ENCODE results near the gene ERBB3. TPM values are rescaled to one million over a fixed set of nuclear protein-coding genes. Genes with fewer than 3 reads are reported as not detected.

The ERBB3 gene
- total and polyA plus RNA-seq, 2 of the 8 experiments (the other 6 are each of a cell fraction or from before 2014, with no cell fraction given) = 33.9 to 52.4 TPM

GRCh38 chr12:56087220-56087619 is 7.3 kb downstream of the ERBB3 start:
- no peak overlapping the region for H3K4me2 ChIP-seq (ENCODE audit: insufficient read depth in 1 of 2, low read depth in 2 of 2, low read length in 2 of 2)
- no peak overlapping the region for H2BK120ac ChIP-seq (replicated peaks; ENCODE audit: low read depth, low read length)
- H4K91ac ChIP-seq (replicated peaks; ENCODE audit: insufficient read length, low read length) = no peak overlapping the region
- no peak overlapping the region for H3K23ac ChIP-seq (ENCODE audit: insufficient read length)
- peaks cover 2 to 4% of the 10 kb centered on the region in 2 experiments for H4K20me1 ChIP-seq (replicated peaks in 1 of 2; ENCODE audit: control insufficient read depth in 1 of 2, insufficient read depth in 2 of 2, low read length in 2 of 2)
- no peak overlapping the region for H3K4ac ChIP-seq (replicated peaks; ENCODE audit: insufficient read length, low read depth, low read length)
- H2AK5ac ChIP-seq (ENCODE audit: low read depth, low read length) = no peak overlapping the region
- H3K18ac ChIP-seq (ENCODE audit: extremely low read depth, low read length) = no peak overlapping the region
- no peak overlapping the region for H3K14ac ChIP-seq (ENCODE audit: insufficient read length)
- DNase-seq (ENCODE audit: low read depth in 1 of 2, low spot score in 2 of 2) (no peak), FAIRE-seq (no peak)
- no peak overlapping the region for H4K5ac ChIP-seq (ENCODE audit: insufficient read length, low read depth, low read length)
- H3K4me1 ChIP-seq (replicated peaks in 1 of 4; ENCODE audit: control insufficient read depth in 3 of 4, insufficient read depth in 4 of 4, low read length in 3 of 4) = no peaks in the 10 kb centered on the region; a peak in 2 of 7 replicates
- 93% methylated on average over 6 of the region's 6 CpGs; no CpG with 5 or more reads in 1 of the 2 experiments for WGBS, 2 experiments (ENCODE audit: extremely low coverage in 1 of 2, insufficient coverage in 1 of 2, insufficient read length in 1 of 2, insufficient replicate concordance in 2 of 2, low coverage in 1 of 2, low lambda C conversion rate in 2 of 2, missing lambda C conversion rate in 1 of 2)
- H3K27me3 ChIP-seq (replicated peaks in 1 of 4; ENCODE audit: control insufficient read depth in 3 of 4, extremely low read depth in 1 of 4, insufficient read depth in 3 of 4, low read length in 3 of 4) = no peaks in the 10 kb centered on the region
- H3K79me1 ChIP-seq (ENCODE audit: low read depth, low read length) = peaks cover 2% of the 10 kb centered on the region; the same call in 1 of the 2 replicates
- TF ChIP-seq KDM4A (IDR thresholded peaks at IDR 0.05; ENCODE audit: low read depth, low read length, severe bottlenecking) (no peak), CBX8 (IDR thresholded peaks at IDR 0.05; ENCODE audit: borderline replicate concordance, low read depth, low read length) (no peak), SP2 (IDR thresholded peaks at IDR 0.05; ENCODE audit: low read length) (no peak), HDAC6 (IDR thresholded peaks at IDR 0.05; ENCODE audit: low read depth, low read length) (no peak), CHD1 (IDR thresholded peaks at IDR 0.05; ENCODE audit: low read depth, low read length) (no peak), SIN3A (conservative IDR thresholded peaks at IDR 0.05 in 1 of 2, IDR thresholded peaks at IDR 0.05 in 1 of 2; ENCODE audit: low read depth in 1 of 2, low read length in 2 of 2) (no peak)
- H3K56ac ChIP-seq (replicated peaks; ENCODE audit: insufficient read length, low read depth, low read length) = no peak overlapping the region
- no peaks in the 10 kb centered on the region for H3K9me3 ChIP-seq (ENCODE audit: insufficient read depth in 2 of 2, low read depth in 1 of 2, low read length in 1 of 2)
- H2BK20ac ChIP-seq (ENCODE audit: low read length) = no peak overlapping the region
- H3K27ac ChIP-seq (ENCODE audit: low read depth, low read length) = no peak overlapping the region
- H3K79me2 ChIP-seq (ENCODE audit: control insufficient read depth in 1 of 2, insufficient read depth in 2 of 2, low read length in 2 of 2) = peaks cover 0 to 12% of the 10 kb centered on the region in 2 experiments; a peak in 2 of 4 replicates
- CTCF ChIA-PET (ENCODE audit: partially characterized antibody) = no interaction called here
- no peak overlapping the region for H3K9ac ChIP-seq (replicated peaks in 1 of 4; ENCODE audit: extremely low read depth in 1 of 4, low read depth in 3 of 4, low read length in 3 of 4)
- H2BK15ac ChIP-seq (ENCODE audit: low read length) = no peak overlapping the region
- H3K4me3 ChIP-seq (ENCODE audit: extremely low read depth in 1 of 4, insufficient read depth in 2 of 4, low read depth in 3 of 4, low read length in 4 of 4) = no peak overlapping the region
- no peak overlapping the region for H4K8ac ChIP-seq (ENCODE audit: extremely low read depth, insufficient read depth, low read length)
- no peak overlapping the region for H2BK12ac ChIP-seq (ENCODE audit: low read depth, low read length)
- H3K23me2 ChIP-seq (ENCODE audit: low read depth, low read length) = no peaks in the 10 kb centered on the region
- POLR2A ChIA-PET (ENCODE audit: partially characterized antibody) = interaction anchor here (3.3 to 8.9 kb wide), 3 partner anchors 16 to 42 kb away, joined by 20 to 112 read pairs (median 29); partner anchors contain the start of genes PA2G4, RPL41 and ZC3H10
- H3K36me3 ChIP-seq (ENCODE audit: control insufficient read depth in 2 of 4, insufficient read depth in 4 of 4, low read length in 3 of 4) = peaks cover 20 to 55% (median 40%) of the 10 kb centered on the region in 4 experiments
- H2AFZ ChIP-seq (ENCODE audit: low read length) = no peak overlapping the region
- H2BK5ac ChIP-seq (ENCODE audit: low read depth, low read length) = no peak overlapping the region

Measured in H1 (cell line).